Measurements from ENCODE around the gene ZBTB16. TPM values are rescaled to one million over a fixed set of nuclear protein-coding genes. Genes with fewer than 3 reads are reported as not detected.
"Not testable (repeated sequence)": the region's sequence is repeated elsewhere in the genome, so short reads cannot be mapped to it uniquely, and the experiment has no call there.

The ZBTB16 gene
- total and polyA plus RNA-seq, 2 of the 4 experiments (the other 2 are of a cell fraction) = not detected

- no peaks in the 10 kb centered on the region for H3K4me1 ChIP-seq (ENCODE audit: control insufficient read depth, insufficient read depth, low read length)
- intact Hi-C loops (cut with micrococcal nuclease) (no loop called here), in situ Hi-C loops (cut with MboI; ENCODE audit: low sequenced_read_pairs) (no loop called here), dilution Hi-C loops (cut with HindIII; ENCODE audit: low sequenced_read_pairs, unreplicated experiment) (no loop called here)
- no peak overlapping the region for H2BK20ac ChIP-seq (ENCODE audit: low read depth, low read length)
- TF ChIP-seq MAFK (IDR thresholded peaks at IDR 0.05; ENCODE audit: low read depth, low read length) (no peak), POLR2A (IDR thresholded peaks at IDR 0.05; ENCODE audit: low read depth, low read length) (no peak)
- H3K9me1 ChIP-seq (ENCODE audit: insufficient read depth, low read length) = no peaks in the 10 kb centered on the region
- H3K4me3 ChIP-seq (ENCODE audit: insufficient read depth, low read depth, low read length) = no peak overlapping the region
- H3K9me3 ChIP-seq (ENCODE audit: control insufficient read depth, insufficient read depth, low read length) = no peaks in the 10 kb centered on the region
- H3K36me3 ChIP-seq (ENCODE audit: control insufficient read depth, insufficient read depth, low read length) = no peaks in the 10 kb centered on the region
- H3K18ac ChIP-seq (ENCODE audit: low read depth, low read length) = no peak overlapping the region
- CTCF ChIA-PET = no interaction called here
- no peaks in the 10 kb centered on the region for H3K79me1 ChIP-seq (ENCODE audit: low read depth in 1 of 2, low read length in 2 of 2)
- no peak overlapping the region for H4K8ac ChIP-seq (ENCODE audit: low read depth in 2 of 2, low read length in 2 of 2)
- no peak overlapping the region for H2AK9ac ChIP-seq (replicated peaks; ENCODE audit: low read depth, low read length, poor library complexity)
- no TSS peak for BruUV-seq (replicated peaks)
- no peak overlapping the region for H4K91ac ChIP-seq (ENCODE audit: insufficient read depth, low read depth, low read length)
- DNase-seq = no peak
- no peak overlapping the region for H2BK15ac ChIP-seq (ENCODE audit: low read depth, low read length)
- no peak overlapping the region for H3K4me2 ChIP-seq (ENCODE audit: low read depth, low read length)
- H2AFZ ChIP-seq (replicated peaks; ENCODE audit: low read length, poor library complexity) = no peak overlapping the region
- no peak overlapping the region for H4K5ac ChIP-seq (ENCODE audit: low read depth, low read length)
- H3K4ac ChIP-seq (ENCODE audit: low read depth, low read length) = no peak overlapping the region
- no peak overlapping the region for H2BK120ac ChIP-seq (ENCODE audit: low read depth, low read length)
- H3K14ac ChIP-seq (replicated peaks; ENCODE audit: low read depth, low read length) = no peak overlapping the region
- no peak for ATAC-seq (ENCODE audit: low read depth)
- H3K27me3 ChIP-seq (ENCODE audit: control insufficient read depth, insufficient read depth, low read length) = peaks cover 5% of the 10 kb centered on the region
- POLR2A ChIA-PET (ENCODE audit: unreplicated experiment) = no interaction called here
- WGBS, 2 experiments (ENCODE audit: extremely low coverage in 2 of 2, insufficient read length in 1 of 2) = no CpG with 5 or more reads among the region's 2 CpGs
- H3K23ac ChIP-seq (ENCODE audit: low read depth, low read length) = no peak overlapping the region
- H3K27ac ChIP-seq (ENCODE audit: insufficient read depth, low read length) = no peak overlapping the region
- no peak overlapping the region for H2BK5ac ChIP-seq (ENCODE audit: low read depth, low read length, poor library complexity, severe bottlenecking)
- no peak overlapping the region for H3K9ac ChIP-seq (ENCODE audit: low read depth, low read length)
- H4K20me1 ChIP-seq (ENCODE audit: insufficient read depth, low read length) = no peaks in the 10 kb centered on the region
- H3K56ac ChIP-seq (ENCODE audit: extremely low read depth, insufficient read depth, low read length) = no peak overlapping the region
- no peak overlapping the region for H2AK5ac ChIP-seq (ENCODE audit: low read depth, low read length)
Measured at GRCh38 chr11:114049050-114049449, 10.5 kb upstream of the ZBTB16 start.

- H3K4me2 ChIP-seq (ENCODE audit: low read depth, low read length); H3K9ac ChIP-seq (ENCODE audit: low read depth, low read length); H3K14ac ChIP-seq (replicated peaks; ENCODE audit: low read depth, low read length); H3K4me1 ChIP-seq (ENCODE audit: control insufficient read depth, insufficient read depth, low read length); H3K23ac ChIP-seq (ENCODE audit: low read depth, low read length); H2AK9ac ChIP-seq (replicated peaks; ENCODE audit: low read depth, low read length, poor library complexity); in situ Hi-C loops (cut with MboI; ENCODE audit: low sequenced_read_pairs); H3K56ac ChIP-seq (ENCODE audit: extremely low read depth, insufficient read depth, low read length); DNase-seq; BruUV-seq (replicated peaks); H3K4ac ChIP-seq (ENCODE audit: low read depth, low read length); H2AK5ac ChIP-seq (ENCODE audit: low read depth, low read length); H4K5ac ChIP-seq (ENCODE audit: low read depth, low read length); H3K9me3 ChIP-seq (ENCODE audit: control insufficient read depth, insufficient read depth, low read length); H3K27ac ChIP-seq (ENCODE audit: insufficient read depth, low read length); CTCF ChIA-PET; H3K36me3 ChIP-seq (ENCODE audit: control insufficient read depth, insufficient read depth, low read length); H3K18ac ChIP-seq (ENCODE audit: low read depth, low read length); H2BK15ac ChIP-seq (ENCODE audit: low read depth, low read length); H2BK20ac ChIP-seq (ENCODE audit: low read depth, low read length); H3K27me3 ChIP-seq (ENCODE audit: control insufficient read depth, insufficient read depth, low read length); ATAC-seq (ENCODE audit: low read depth); H3K79me1 ChIP-seq (ENCODE audit: low read depth in 1 of 2, low read length in 2 of 2); H2BK120ac ChIP-seq (ENCODE audit: low read depth, low read length); H4K91ac ChIP-seq (ENCODE audit: insufficient read depth, low read depth, low read length); intact Hi-C loops (cut with micrococcal nuclease); H4K20me1 ChIP-seq (ENCODE audit: insufficient read depth, low read length); H2BK5ac ChIP-seq (ENCODE audit: low read depth, low read length, poor library complexity, severe bottlenecking); dilution Hi-C loops (cut with HindIII; ENCODE audit: low sequenced_read_pairs, unreplicated experiment); H2AFZ ChIP-seq (replicated peaks; ENCODE audit: low read length, poor library complexity); H4K8ac ChIP-seq (ENCODE audit: low read depth in 2 of 2, low read length in 2 of 2); H3K4me3 ChIP-seq (ENCODE audit: insufficient read depth, low read depth, low read length); H3K9me1 ChIP-seq (ENCODE audit: insufficient read depth, low read length): not testable (repeated sequence)
- WGBS, 2 experiments (ENCODE audit: extremely low coverage in 2 of 2, insufficient read length in 1 of 2) = no CpG with 5 or more reads among the region's 9 CpGs
- POLR2A ChIA-PET (ENCODE audit: unreplicated experiment) = interaction anchor here (0.7 kb wide), 1 partner anchor 22 kb away, joined by 7 read pairs; no protein-coding TSS in a partner anchor
Measured at GRCh38 chr11:114049766-114050165, 9.7 kb upstream of the ZBTB16 start.

All from IMR-90 (cell line).